H1 (cell line): Measurements from ENCODE around the gene HSD17B10.

Experiments
- CHD2 ChIP-seq: IDR thresholded peaks from 2 replicates; pipeline ENCODE4 v1.6.1; 2012; ENCODE audit warnings: low read length, improper control_type of control experiment
- GTF2F1 ChIP-seq: IDR thresholded peaks from 2 replicates; pipeline ENCODE4 v1.6.1; 2012; ENCODE audit warnings: low read depth, low read length, improper control_type of control experiment, borderline replicate concordance
- POU5F1 ChIP-seq: IDR thresholded peaks from 2 replicates; pipeline ENCODE4 v1.6.1; 2011; ENCODE audit warnings: low read depth, mild to moderate bottlenecking, low read length, moderate library complexity
- TBP ChIP-seq: IDR thresholded peaks from 2 replicates; pipeline ENCODE4 v1.6.1; 2011; ENCODE audit warnings: low read depth, low read length, improper control_type of control experiment
- TF ChIP-seq, protein P1 (sequence below), 3 experiments: IDR thresholded peaks; 1 replicate in 2 of 3; 2 replicates in 1 of 3; pipeline versions ENCODE4 v1.5.1 to v1.6.1; 2011; ENCODE audit warnings: low read length in 3 of 3, mild to moderate bottlenecking in 3 of 3, inconsistent platforms in 2 of 3, low read depth in 1 of 3, moderate library complexity in 1 of 3; ENCODE audit not compliant: insufficient read depth in 1 of 3; ENCODE audit errors: control extremely low read depth in 1 of 3

DNA sequence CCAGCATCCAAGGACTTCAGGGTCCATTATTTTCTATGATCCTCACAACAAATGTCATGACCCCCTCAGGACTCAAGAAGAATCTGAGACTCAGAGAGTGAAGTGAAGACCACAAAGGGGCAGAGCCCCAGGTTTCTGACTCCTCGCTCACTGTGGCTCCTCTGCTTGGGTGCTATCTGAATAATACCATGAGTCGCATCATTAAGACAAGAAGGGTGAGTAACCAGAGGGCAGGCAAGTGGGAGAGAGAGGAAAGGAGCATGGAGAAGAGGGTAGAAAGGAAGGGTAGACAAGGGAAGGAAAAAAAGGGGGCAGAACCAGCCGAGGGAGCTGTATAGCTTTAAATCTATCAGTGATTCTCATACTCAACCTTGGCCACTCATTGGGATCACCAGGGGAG is 15.5 kb upstream of the HSD17B10 start:
- TF ChIP-seq TBP = no peak
- TF ChIP-seq GTF2F1 = no peak
- no peak for TF ChIP-seq CHD2
- no peak for TF ChIP-seq POU5F1
- TF ChIP-seq, protein P1, sequence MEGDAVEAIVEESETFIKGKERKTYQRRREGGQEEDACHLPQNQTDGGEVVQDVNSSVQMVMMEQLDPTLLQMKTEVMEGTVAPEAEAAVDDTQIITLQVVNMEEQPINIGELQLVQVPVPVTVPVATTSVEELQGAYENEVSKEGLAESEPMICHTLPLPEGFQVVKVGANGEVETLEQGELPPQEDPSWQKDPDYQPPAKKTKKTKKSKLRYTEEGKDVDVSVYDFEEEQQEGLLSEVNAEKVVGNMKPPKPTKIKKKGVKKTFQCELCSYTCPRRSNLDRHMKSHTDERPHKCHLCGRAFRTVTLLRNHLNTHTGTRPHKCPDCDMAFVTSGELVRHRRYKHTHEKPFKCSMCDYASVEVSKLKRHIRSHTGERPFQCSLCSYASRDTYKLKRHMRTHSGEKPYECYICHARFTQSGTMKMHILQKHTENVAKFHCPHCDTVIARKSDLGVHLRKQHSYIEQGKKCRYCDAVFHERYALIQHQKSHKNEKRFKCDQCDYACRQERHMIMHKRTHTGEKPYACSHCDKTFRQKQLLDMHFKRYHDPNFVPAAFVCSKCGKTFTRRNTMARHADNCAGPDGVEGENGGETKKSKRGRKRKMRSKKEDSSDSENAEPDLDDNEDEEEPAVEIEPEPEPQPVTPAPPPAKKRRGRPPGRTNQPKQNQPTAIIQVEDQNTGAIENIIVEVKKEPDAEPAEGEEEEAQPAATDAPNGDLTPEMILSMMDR (IDR thresholded peaks at IDR 0.05; ENCODE audit: control extremely low read depth in 1 of 3, insufficient read depth in 1 of 3, low read depth in 1 of 3, low read length in 3 of 3) = no peak
